Activated CD4-positive, CD25-positive, alpha-beta regulatory T cell treated with anti-CD3 and anti-CD28 coated beads, Interleukin-2, amount 50 U/mL, for 72 hours (primary cell): ENCODE measurements around the gene TBC1D4.
"Not testable (repeated sequence)": the region's sequence is repeated elsewhere in the genome, so short reads cannot be mapped to it uniquely, and the experiment has no call there.

Source experiments
- DNase-seq: peaks from one replicate; pipeline ENCODE4 v3.0.0; 2021

TBC1D4 gene

GRCh38 chr13:75256922-75257321 is 225.0 kb downstream of the TBC1D4 start:
- DNase-seq, result no peak

GRCh38 chr13:75255653-75256052 is 226.3 kb downstream of the TBC1D4 start:
- no peak for DNase-seq

DNA sequence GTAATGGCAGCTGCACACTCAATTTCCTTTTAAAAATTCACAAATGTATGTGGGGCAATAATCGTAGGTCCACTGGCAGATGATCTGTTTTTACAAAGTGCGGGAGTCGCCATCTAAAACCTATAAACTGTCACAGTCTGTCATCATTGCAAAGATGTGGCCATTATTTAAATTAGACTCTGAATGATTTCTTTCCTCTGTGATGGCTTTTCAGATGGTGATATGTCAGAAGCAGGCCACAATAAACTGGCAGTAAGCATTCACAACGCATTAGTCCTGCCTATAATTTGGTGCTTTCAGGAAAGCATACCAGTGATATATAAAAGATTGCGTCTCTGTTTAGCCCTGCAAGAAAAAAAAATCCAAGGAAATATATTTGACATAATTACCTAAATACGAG is 226.8 kb downstream of the TBC1D4 start:
- no peak for DNase-seq

DNA sequence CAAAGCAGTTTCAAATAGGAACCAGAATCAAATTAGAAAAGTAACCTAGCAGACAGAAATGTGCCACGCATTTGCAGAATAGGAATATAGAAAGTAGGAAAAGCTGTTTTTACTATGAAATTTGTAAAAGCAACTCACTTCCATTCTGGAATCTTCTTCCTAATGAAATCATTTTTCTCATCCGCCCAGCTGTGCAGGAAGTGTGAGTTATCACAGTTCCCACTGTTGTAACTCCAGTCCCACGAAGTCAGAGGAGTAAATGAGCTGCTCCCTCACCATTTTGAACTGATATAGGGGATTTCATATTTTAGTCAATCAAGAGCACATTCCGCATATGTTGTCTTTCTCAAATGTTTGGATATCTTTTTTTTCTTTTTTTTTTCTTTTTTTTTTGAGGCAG is 230.8 kb downstream of the TBC1D4 start:
- no peak for DNase-seq

DNA sequence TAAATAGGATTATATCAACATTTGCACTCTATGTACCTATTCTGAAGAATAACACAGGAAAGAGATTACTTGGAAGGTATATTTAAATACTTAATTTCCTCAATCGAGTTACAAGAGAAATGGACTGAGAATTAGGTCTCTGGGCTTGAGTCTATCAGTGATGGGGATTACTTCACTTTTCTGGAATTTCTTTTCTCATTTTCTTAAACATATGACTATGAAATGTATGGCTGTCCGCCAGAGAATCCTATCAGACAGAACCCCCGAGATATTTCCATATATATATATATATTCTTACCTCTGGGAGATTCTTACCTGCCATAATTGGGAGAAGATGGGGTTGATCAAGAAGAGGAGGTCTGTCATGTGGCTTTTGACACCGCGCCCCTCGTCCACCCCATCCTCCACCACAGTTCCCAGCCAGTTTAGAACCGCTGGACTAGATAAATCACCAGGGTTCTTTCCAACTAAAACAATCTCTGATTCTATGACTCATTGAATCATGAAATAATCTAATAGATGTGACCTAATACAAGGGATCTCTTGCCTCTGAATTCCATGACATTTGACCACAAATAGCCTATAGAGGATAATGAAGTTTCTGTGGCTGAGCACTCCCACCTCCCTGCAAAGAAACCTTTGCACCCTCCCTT is 231.3 kb downstream of the TBC1D4 start:
- DNase-seq, result no peak

DNA sequence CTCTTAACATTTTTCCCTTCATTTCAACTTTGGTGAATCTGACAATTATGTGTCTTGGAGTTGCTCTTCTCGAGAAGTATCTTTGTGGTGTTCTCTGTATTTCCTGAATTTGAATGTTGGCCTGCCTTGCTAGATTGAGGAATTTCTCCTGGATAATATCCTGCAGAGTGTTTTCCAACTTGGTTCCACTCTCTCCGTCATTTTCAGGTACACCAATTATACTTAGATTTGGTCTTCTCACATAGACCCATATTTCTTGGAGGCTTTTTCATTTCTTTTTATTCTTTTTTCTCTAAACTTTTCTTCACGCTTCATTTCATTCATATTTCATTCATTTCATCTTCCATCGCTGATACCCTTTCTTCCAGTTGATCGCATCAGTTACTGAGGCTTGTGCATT is 236.4 kb downstream of the TBC1D4 start:
- DNase-seq, result not testable (repeated sequence)

GRCh38 chr13:75240240-75240639 is 241.7 kb downstream of the TBC1D4 start:
- not testable (repeated sequence) for DNase-seq

DNA sequence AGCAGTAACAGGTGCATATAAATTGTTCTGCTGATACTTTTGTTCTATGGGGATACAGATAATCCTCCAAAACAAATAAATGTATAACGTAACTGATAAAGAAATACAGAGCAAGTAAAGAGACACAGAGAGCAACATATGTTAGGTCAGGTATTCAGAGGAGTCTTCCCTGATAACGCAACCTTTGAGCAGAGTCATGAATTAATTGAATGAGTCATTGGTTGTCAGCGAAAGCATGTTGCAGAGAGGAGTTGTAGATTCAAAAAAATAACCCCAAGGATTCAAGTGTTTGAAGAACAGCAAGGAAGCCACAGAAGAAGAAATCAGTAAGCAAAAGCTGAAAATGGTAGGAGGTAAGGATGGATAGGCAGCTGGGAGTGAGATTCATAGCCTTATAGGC is 245.2 kb downstream of the TBC1D4 start:
- DNase-seq, result no peak
